ENCODE results near the gene WFDC2.

The WFDC2 gene

DNA sequence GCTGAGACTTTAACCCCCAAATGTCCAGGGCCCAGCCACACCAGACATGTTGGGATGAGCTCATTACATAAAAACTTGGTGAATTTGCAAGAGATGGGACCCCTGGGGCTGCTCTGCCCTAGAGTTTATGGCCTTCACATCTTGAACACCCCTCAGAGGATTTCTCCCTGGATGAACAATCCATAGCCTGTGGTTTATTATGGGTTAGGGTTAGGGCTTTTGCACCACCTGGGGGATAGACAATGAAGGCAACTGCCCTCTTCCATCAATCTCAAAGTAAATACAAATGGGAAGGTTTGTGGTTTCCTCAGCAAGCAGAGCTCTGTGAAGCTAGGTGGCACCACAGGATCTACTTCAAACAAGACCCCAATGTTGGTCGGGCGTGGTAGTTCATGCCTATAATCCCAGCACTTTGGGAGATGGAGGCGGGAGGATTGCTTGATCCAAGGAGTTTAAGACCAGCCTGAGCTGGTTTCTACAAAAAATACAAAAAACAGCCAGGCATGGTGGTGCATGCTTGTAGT lies 28.5 kb downstream of the WFDC2 start:
- no peak for DNase-seq (ENCODE audit: low read depth)

DNA sequence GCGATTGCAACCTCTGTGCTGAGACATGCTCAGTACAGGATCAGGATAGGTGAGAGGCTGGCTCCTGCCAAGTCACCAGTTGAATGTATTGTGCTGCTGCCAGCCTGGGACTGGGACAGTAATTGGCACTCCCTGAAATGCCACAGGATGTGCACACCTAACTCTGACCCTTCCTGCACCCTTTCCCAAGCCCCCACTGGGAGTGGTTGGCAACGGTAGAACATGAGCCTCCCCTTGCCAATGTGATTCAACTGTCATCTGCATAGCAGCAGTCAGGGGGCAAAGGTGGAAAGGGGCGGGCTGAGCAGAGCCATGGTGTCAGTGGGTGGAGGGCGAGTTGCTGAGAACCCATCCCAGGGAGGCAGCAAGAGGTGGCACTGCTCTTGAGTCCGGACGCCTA lies 30.5 kb downstream of the WFDC2 start:
- DNase-seq (ENCODE audit: low read depth): no peak

DNA sequence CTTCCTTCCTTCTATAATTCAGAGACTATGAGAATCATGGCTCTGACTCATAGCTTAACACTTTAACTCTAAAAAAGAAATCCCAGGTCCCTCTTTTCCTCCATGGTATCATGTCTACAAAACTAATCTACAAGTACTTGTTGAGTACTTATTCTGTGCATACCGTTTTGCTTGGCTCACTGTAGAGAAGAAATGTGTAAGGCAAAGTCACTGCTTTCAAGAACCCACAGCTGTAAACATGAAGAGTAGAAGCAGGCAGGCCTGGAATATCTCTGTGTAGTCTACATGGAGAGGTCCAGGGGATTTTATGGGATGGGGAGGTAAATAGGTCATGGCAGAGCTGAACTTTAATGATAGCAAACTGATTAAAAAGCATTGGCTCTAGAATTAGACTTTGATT lies 32.0 kb downstream of the WFDC2 start:
- DNase-seq (ENCODE audit: low read depth): no peak

DNA sequence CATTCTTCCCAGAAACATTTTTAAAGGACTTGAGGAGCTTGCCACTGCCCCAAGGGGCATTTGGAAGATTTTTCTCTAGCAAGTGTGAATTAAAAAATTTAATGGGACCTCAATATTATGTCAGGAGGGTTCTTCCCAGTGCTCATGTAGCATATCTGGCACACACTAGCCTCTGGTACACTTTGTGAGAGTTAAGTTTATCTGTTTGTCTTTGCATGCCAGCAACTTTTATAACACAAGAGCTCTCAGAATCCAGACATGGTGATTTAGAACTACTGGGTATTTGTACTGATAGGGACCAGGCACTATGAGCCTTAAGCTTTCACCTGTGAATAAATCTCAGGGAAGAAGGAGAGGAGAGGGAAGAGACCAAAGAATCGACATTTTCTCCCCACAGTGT lies 33.0 kb downstream of the WFDC2 start:
- DNase-seq (ENCODE audit: low read depth): no peak

DNA sequence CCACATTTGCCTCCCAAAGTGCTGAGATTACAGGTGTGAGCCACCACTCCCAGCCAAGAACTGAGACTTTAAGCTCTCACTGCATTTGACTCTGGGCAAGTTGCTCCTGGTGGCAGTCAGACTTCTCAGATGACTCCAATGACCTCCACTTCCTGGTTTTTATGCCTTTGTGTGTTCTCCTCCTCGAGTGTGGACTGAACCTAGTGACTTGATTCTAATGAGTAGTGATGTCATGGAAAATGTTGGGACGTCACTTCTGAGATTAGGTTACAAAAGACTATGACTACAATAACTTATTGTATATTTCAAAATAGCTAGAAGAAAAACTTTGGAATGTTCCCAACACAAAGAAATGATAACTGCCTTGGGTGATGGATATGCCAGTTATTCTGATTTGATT lies 33.9 kb downstream of the WFDC2 start:
- no peak for DNase-seq (ENCODE audit: low read depth)

DNA sequence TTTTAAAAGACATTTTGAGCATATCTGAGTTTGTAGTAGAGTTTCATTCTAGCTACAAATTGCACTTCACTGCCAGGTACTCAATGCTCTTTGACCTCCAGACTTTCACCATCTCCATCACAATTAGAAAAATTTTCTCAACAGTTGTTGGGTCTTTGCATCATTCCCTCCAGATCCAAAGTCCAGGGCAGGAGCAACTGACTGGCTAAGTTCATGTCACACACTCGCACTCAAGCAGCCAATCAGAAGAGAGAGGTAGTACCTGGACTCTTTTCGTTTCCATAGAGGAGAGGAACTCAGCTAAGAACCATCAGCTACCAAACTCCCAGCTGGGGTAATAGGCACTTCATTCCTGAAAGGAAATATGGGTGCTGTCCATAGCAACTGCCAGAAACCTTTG lies 36.8 kb downstream of the WFDC2 start:
- no peak for DNase-seq (ENCODE audit: low read depth)

DNA sequence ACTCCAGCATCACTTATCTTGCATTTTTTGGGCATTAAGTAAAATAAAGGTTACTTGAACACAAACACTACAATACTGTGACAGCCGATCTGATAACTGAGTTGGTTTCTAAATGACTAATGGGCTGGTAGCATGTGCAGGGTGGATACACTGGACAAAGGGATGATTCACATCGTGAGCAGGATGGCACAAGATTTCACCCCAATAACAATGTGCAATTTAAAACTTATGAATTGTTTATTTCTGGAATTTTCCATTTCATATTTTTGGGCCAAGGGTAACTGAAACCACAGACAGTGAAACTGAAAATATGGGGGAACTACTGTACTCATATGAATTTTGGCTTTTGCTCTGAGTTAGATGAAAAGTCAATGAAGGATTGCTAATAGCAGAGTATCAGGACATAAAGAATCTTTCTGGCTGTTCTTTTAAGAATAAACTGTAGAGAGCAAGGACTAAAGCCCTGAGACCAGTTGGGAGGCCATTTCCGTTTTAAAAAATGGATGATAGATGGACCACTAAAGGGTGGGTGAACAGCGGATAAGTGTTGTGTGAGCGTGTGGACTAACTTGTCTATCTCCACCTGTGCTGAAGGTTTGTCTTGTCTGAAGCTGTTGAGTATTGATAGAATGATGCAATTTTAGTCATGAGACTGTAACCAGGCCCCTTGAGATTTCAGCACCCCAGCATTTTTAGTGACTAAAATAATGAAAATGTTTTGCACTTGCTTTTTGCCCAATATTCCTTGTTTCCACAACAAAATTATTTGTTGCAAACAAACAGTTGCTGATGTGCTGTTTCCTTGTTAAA lies 37.7 kb downstream of the WFDC2 start:
- DNase-seq (ENCODE audit: low read depth): no peak

DNA sequence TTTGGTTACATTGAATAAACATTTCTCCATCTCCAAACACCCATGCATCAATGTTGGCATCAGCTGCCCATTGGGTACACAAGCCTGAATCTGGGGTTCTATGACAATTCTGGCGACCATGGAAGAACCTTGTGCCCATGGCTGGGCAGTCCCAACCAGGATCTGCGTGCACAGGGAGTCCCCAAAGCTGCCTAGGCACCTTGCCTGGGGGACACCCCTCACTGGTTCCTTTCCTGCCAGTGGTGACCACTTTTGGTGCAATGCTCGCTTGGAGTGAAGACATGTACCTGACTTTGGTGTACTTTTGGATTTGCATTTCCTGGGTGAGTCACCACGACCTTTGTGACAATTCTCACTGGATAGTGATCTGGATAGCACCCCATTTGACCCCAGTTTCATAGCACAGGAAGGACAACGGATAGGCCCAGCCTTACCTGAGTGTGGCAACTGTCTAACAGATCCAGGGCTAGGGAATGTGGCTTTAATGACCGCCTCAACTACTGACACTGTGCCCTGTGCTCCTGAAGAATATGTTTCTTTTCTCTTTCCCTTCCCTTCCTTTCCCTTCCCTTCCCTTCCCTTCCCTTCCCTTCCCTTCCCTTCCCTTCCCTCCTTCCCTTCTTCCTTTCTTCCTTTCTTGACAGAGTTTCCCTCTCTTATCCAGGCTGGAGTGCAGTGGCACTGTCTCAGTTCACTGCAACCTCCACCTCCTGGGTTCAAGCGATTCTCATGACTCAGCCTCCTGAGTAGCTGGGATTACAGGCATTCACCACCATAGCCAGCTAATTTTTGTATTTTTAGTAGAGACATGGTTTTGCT lies 38.7 kb downstream of the WFDC2 start:
- no peak for DNase-seq (ENCODE audit: low read depth)

DNA sequence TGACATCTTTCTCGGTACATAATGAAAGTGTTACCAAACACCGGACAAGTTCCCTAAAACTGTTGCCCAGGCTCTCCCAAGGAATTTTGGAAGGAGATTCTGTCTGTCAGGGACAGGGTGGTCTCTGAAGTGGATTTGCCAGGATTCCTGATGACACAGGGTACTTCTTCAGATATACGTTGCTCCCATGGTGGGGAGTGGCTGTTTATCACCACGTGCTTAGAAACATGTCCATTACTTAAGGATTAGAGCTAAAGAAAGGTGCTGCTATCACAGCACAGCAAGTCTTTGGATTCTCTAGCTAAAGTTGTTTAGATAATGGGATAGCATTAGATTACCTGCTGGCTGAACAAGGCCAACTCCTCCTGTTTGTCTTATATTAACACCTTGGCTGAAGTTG lies 39.5 kb downstream of the WFDC2 start:
- DNase-seq (ENCODE audit: low read depth): no peak

DNA sequence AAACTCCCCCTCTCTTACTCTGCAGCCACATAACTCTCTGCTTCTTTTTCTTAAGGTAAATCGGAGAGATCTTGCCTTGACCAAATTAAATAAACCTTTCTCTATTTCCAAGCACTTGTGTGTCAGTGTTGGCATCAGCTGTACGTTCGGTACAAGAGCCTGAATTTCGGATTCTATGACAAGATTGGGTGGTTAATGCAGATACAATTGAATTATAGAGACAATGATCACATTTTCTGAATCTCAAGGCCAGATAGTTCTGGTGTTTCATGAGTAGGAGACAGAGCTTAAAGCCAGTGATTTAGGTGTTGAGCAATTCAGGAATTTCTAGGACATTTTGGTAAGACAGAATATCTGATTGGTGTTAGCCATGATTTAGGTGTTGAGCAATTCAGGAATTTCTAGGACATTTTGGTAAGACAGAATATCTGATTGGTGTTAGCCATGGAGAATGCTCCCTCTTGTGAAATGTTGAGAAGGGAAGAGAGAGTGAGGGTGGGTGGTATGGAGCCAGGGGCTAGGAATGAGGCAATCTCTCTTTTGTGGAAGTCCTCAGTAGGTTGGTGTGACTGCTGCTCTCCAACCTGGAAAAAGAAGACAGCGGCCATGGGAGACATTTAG lies 40.8 kb downstream of the WFDC2 start:
- DNase-seq (ENCODE audit: low read depth): no peak

DNA sequence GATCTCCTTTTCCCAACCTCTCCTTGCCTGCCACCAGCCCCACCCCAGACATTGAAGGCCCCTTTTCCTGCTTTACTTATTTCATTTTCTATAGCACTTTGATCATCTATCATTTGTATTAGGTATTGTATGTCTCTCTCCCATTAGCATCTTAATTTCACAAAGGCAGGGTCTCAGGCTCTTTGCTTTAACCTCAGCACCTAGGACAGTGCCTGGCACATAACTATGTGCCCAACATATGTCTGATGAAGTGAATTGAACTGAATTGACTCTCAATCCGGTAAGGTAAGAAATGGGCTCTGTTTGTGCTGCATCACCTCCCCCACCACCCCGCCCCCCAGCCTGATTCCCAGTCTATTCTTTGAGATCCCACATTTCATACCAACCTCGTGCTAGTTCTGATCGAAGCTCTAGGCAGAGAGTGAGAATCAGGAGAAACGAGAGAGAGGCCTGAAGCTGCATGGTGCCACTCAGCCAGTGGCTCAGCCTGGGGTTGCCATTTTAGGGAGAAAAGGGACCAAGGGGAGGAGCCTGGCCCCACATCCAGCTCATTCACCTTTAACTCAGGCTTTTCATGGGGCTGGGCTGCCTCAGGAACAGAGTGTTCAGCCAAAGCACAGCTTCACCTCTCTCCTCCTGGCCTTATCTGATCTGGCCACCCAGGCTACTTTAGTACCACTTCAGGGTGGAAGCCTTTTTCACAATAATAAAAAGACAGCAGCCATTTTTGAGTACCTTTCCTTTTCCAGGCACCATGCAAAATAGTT lies 45.8 kb downstream of the WFDC2 start, which contains the start of gene SPINT3:
SPINT3 (minus strand) TSS at position 476 of the 767 bp plus-strand sequence; CDS start at position 462, 14 bp downstream.
- DNase-seq (ENCODE audit: low read depth): no peak

DNA sequence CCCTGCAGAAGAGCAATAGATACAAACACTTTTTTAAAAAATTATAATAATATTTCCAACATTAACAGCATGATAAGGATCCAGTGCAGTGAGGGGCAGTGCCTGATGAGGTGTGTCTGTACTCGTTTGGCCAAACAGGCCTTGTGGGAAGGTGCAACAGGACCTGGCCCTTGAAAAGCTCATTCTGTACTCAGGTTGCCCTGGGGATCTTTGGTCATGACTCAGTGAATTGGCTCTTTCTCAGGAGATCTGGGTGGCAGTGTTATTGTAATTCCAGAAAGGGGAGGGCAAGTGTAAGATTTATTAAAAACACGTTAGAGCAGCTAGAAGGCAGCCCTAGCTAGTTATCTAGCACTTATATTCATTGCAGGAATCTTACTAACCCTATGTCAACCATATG lies 48.7 kb downstream of the WFDC2 start:
- no peak for DNase-seq (ENCODE audit: low read depth)

DNA sequence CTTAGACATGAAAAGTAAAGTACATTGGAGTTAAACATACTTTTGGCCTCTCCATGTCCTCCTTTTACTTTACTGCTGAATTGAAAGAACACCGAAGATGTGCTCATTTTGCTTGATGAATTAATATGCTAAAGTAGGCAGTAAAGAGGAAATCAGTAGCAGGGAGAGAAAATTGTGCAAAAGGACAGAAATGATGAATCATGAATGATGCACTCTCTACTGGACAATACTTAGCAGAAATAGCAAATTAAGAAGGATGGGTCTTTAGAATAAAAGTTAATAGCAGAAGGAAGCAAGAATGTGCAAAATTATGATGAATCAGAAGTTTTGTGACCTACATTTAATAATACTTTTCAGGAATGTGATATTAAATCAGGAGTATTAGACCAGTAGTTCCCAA lies 54.3 kb downstream of the WFDC2 start:
- no peak for DNase-seq (ENCODE audit: low read depth)

DNA sequence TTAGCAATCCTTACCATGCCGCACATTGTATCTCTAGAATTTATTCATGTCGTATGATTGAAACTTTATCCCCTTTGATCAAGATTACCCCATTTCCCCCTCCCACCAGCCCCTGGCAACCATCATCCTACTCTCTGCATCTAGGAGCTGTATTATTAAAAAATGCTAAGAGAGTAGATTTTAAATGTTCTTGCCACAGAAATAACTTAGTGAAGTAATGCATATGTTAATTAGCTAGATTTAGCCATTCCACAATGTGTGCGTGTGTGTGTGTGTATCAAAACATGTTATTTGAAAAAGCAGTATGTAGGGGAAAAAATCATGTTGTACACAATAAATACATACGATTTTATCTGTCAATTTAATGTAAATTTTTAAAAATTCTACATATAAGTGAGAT lies 57.7 kb downstream of the WFDC2 start:
- DNase-seq (ENCODE audit: low read depth): no peak

Data from non-pigmented ciliary epithelial cell (primary cell).